Activated CD8-positive, alpha-beta memory T cell treated with anti-CD3 and anti-CD28 coated beads for 1 hour (primary cell): ENCODE measurements around the gene S100G.
"Not testable (repeated sequence)": the region's sequence is repeated elsewhere in the genome, so short reads cannot be mapped to it uniquely, and the experiment has no call there.

ENCODE experiments used
- DNase-seq, 2 donors: peaks; one replicate each; pipeline ENCODE4 v3.0.0-alpha.2; 2020; ENCODE audit warnings: low read depth in 1 of 2; ENCODE audit errors: extremely low read depth in 1 of 2

The S100G gene, protein sequence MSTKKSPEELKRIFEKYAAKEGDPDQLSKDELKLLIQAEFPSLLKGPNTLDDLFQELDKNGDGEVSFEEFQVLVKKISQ

GRCh38 chrX:16649858-16650257 is at the start of gene S100G:
Gene S100G, plus strand, starts transcription at chrX:16650158. Its CDS starts 849 bp downstream, at chrX:16651007.
- no peak for DNase-seq

GRCh38 chrX:16601885-16602284 is 48.1 kb upstream of the S100G start:
- DNase-seq, result no peak

GRCh38 chrX:16603235-16603634 is 46.7 kb upstream of the S100G start:
- not testable (repeated sequence) for DNase-seq

- no peak for DNase-seq
Observed at GRCh38 chrX:16603822-16604221, 46.1 kb upstream of the S100G start.

GRCh38 chrX:16604337-16604736 is 45.6 kb upstream of the S100G start:
- no peak for DNase-seq

DNA sequence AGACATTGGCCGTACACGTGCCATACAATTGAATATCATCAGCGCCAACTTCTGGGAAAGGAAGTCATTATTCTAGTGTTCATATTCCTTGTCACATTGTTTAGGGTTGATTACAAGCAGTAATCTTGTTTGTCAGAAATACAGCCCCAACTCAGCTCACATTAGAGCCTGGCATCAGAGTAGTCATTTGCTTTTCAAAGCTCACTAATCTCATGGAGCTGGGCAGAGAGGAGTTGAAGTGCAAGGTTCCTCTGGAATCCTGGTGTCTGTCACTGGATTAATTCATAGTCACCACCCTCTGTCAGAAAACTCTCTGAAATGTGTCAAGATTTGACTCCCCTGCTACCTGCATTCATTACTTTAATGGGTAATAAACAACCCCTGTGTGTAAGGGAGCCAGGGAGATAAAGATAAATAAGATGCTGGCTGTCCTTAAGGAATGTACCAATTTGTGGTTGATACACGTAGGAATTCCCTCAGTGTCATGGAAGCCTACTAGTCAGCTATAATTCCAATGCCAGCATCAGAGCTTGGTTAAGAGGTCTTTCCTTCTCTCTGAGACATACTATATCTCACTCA is 43.7 kb upstream of the S100G start:
- no peak for DNase-seq

- no peak for DNase-seq
Observed at GRCh38 chrX:16610121-16610621, 39.8 kb upstream of the S100G start.

DNA sequence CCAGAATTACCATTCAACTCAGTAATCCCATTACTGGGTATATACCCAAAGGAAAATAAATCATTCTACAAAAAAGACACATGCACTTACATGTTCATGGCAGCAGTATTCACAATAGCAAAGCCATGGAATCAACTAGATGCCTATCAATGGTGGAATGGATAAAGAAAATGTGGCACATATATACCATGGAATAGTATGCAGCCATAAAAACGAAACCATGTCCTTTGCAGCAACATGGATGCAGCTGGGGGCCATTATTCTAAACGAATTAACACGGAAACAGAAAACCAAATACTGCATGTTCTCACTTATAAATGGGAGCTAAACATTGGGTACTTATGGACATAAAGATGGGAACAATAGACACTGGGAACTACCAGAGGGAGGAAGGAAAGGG is 39.3 kb upstream of the S100G start:
- DNase-seq, result not testable (repeated sequence)

DNA sequence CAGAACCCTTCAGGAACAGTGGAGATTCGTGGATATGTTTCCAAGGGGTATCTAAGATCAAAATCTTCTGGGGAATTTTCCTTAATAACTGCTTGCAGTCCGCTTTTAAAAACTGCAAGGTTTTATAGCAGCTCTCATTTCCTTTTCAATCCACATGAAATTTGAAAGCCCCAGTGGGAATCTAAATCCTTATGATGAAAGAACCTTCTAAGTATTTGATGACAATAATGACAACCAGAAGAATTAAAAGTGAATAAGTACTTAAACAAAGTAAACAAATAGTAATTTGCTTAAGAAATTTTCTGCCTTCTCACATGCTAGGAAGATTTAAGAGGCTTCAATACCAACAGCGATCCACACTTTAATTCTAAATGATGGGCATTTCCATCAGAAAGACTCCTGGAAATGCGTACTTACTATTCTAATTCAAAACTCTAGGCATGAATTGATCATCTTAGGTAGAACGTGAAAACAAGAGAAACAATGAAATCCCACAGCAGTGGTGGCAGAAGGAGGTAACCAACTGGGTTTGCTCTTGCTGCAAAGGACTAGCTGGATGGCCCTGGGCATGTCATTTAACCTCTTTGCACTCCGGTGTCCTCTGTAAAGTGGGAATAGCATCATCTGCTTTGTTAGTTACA is 37.6 kb upstream of the S100G start:
- DNase-seq, result no peak

- DNase-seq, result no peak
Observed at GRCh38 chrX:16617382-16617781, 32.6 kb upstream of the S100G start.

DNA sequence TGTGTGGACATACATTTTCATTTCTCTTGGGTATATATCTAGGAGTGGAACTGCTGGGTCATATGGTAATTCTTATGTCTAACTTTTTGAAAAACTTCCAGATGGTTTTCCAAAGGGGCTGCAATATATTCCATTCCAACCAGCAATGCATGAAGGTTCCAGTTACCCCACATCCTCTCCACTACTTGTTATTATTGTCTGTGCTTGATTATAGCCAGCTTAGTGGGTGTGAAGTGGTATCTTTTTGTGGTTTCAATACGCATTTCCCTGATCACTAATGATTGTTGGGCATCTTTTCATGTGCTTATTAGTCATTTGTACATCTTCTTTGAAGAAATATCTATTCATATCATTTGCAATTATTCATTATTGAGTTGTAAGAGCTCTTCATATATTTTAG is 31.5 kb upstream of the S100G start:
- no peak for DNase-seq

DNA sequence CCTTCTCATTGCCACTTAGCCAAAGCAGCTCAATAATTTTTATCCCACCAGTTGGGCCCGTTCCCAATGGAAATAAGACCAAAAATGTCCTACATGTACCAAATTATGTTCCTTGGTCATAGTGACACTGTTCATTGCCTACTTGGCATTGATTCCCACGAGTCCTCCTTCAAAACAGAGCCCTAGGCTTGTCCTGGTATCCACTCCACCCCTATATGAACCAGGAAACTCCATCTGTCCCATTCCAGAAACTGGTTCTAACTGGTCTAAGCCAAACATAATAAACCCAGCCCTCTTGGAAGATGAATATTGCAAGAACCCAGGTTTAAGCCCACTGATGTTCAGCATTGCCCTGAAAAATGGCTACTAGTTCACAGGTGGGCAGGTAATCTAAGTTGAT is 30.9 kb upstream of the S100G start:
- DNase-seq, result no peak

DNA sequence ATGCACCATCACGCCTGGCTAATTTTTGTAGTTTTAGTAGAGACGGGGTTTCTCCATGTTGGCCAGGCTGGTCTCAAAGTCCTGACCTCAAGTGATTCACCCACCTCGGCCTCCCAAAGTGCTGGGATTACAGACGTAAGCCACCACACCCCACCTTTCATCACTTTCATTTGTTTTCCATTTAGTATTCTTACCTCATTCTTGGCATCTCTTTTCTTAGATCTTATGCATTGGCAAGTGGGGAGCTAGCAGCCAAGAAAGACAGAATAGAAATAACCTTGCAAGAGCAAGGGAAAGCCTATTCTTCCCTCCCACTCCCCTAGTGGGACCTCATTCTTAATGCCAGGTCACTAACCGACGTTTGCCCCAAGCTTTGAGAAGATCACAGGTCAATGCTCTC is 21.4 kb upstream of the S100G start:
- DNase-seq, result not testable (repeated sequence)

- DNase-seq, result no peak
Observed at GRCh38 chrX:16628946-16629595, 20.9 kb upstream of the S100G start.

DNA sequence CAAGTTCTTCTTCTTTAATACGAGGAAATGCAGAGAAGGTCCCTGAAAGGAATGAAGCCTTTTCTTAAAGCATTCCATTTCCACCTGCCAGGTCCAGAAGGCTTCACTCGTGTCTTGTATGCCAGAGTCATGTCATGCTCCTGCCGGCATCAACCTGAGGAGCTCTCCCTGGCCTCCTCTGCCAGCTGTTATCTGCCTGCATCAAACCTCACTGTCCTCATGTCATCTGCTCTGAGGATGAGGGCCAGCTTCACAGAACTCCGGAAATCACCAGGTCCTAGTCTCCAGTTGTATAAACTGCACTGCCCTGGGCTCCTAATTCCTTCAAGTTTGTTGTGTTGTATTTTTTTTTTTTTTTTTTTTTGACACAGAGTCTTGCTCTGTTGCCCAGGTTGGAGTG is 20.0 kb upstream of the S100G start:
- DNase-seq, result no peak

DNA sequence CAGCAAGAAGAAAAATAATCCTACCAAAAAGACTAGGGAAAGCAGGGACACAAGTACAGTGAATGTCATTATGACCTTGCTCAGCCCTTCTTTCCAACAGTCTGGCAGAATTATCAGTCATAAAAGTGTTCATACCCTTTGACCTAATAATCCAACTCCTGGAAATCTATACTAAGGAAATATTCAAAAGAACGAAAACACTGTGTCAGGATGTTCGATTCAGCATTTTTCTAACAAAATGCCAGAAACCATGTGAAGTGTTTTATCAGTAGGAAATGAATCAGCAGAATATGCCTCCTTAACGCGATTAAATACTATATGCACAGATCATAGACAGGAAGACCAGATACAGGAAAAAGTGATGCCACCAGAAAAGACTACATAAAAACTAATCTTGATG is 16.2 kb upstream of the S100G start:
- DNase-seq, result no peak

DNA sequence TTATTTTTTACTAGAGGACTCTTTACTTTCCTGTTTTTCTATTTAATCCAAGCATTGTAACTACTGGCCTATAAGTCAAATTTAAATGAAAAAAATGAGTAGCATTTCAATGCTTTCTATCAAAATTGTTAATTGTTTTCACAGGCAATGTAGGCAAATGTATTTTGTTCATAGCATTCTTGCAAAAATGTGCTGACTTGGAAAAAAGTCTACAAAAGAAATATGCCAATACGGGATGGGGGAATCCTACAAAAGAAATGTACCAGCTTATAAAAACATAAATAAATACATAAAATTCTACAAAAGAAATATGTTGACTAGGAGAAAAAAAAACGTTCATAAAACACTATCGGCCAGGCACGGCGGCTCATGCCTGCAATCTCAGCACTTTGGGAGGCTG is 14.9 kb upstream of the S100G start:
- no peak for DNase-seq

DNA sequence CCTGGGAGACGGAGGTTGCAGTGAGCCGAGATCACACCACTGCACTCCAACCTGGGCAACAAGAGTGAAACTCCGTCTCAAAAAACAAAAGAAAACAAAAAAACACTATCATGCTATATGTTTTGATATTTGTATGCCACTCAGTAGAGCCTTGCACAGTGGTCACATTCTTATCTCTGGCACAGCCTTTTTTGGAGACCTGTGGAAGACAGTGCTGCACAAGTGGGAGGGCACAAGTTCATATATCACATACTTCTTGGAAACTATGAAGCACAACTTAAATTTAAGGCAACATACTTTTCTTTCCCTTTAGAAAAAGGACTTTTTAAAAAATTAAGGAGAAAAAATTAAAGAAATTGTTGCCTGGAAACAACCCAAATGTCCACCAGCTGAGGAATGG is 14.4 kb upstream of the S100G start:
- no peak for DNase-seq

DNA sequence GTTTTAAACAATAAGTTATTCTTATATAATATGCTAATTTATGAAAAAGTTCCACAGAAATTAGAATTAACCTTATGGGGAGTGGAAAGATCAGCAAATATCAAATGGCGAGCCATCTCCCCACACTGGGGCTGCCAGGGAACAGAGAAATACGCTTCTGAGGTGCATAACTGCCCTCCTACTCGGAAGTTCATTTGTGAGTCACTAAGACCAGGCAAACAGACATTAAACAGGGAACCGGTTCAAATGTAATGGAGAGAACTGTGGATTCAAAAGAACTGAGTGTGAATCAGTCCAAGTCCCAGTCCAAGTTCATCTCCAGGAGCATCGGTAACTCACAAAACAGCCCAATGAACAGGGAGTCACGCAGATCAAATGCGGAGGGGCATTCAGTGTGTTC is 11.4 kb upstream of the S100G start:
- DNase-seq, result no peak

GRCh38 chrX:16639966-16640365 is 10.0 kb upstream of the S100G start:
- no peak for DNase-seq

DNA sequence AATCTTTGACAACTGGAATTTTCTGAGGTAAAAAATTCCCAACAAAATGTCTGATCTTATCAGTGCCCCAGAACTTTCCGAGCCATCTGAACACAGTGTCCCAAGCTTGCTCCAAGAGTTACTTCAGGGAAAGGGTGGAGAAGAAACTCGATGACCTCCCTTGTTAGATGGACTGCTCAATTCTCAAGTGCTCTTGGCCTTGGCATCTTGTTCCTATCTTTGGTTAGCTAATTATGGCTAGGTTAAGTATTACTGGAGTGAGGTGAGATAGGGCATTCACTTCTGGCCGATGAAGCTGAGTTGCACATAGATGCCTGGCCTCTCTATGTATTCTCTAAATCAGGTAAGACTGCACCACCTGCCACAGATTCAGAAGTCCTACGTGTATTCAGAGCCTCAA is 9.1 kb upstream of the S100G start:
- no peak for DNase-seq

GRCh38 chrX:16643176-16643575 is 6.8 kb upstream of the S100G start:
- DNase-seq, result no peak
